A673 (cell line): ENCODE results near the gene ANTKMT.

Source experiments
- CTCF ChIP-seq: fragments of 300-800, 200-600 bp; sonication (generic); conservative IDR thresholded peaks from 2 replicates; pipeline ENCODE4 v1.5.1; 2017; ENCODE audit warnings: low read depth, mild to moderate bottlenecking, antibody characterized with exemption, low read length, moderate library complexity, mixed read lengths
- EZH2 ChIP-seq: fragments of 200-600 bp; sonication (generic); IDR thresholded peaks from 2 replicates; pipeline ENCODE4 v1.6.1; 2017; ENCODE audit warnings: borderline replicate concordance, low read depth, mild to moderate bottlenecking, mixed read lengths, antibody characterized with exemption, low read length; ENCODE audit not compliant: poor library complexity, severe bottlenecking

GRCh38 chr16:734981-735881, 14.3 kb downstream of the ANTKMT start:
- TF ChIP-seq CTCF (no peak), EZH2 (no peak)
